Activated CD4-positive, alpha-beta T cell treated with anti-CD3 and anti-CD28 coated beads, Interleukin-2, amount 50 U/mL, for 48 hours (primary cell): Measurements from ENCODE around the gene CASP9.

Experiments used
- DNase-seq, 2 experiments: peaks; one replicate each; pipeline ENCODE4 v3.0.0-alpha.2; 2020

The CASP9 gene

GRCh38 chr1:15524021-15524282 lies at the start of gene CASP9:
Gene CASP9 (minus strand): TSS chr1:15524215. CDS start chr1:15524200, 15 bp downstream.
- DNase-seq = no peak

- no peak for DNase-seq
Measured at GRCh38 chr1:15573477-15573876, 49.5 kb upstream of the CASP9 start.

- DNase-seq = no peak
Measured at GRCh38 chr1:15571266-15571665, 47.3 kb upstream of the CASP9 start.

GRCh38 chr1:15570861-15571260 lies 46.8 kb upstream of the CASP9 start:
- DNase-seq = no peak

GRCh38 chr1:15568387-15569073 lies 44.5 kb upstream of the CASP9 start:
- DNase-seq = no peak

DNA sequence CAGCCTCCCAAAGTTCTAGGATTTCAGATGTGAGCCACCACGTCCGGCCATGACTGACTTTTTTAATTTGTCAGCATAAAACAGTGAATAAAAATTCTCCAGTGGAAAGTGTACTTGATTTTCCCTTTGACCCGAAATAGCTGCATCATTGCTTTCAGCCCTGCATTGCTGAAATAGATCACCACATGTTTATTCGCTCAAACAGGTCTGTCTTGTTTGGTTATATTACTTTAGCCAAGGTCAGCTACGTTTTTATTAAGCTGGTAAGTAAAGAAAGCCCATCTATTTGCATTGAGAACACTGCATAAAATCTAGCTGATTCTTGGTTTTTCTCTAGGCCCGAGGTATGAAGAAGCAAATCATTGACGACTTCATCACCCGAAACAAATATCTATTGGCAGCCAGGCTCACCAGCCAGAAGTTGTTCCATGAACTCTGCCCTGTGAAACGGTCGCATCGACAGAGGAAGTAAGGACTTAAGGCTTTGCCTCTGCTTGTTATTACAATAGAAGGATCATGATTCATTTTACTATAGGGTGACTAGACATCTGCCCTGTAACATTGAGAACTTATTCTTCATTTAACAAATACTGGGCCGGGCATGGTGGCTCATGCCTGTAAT lies 35.3 kb upstream of the CASP9 start:
- no peak for DNase-seq

DNA sequence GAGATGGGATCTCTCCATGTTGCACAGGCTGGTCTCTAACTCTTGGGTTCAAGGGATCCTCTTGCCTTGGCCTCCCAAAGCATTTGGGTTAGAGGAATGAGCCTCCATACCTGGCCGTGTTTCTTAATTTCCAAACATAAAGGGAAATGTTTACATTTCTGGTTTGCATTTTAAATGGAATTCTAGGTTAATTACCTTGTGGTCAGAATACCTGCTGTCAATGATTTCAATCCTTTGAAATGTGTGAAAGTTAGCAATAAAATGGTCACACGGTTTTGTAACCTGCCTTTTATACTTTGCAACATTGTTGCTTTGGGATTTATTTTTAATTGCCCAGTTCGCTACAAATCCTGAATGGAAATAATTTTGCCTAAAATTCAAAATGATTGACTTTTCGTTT lies 34.5 kb upstream of the CASP9 start:
- no peak for DNase-seq

DNA sequence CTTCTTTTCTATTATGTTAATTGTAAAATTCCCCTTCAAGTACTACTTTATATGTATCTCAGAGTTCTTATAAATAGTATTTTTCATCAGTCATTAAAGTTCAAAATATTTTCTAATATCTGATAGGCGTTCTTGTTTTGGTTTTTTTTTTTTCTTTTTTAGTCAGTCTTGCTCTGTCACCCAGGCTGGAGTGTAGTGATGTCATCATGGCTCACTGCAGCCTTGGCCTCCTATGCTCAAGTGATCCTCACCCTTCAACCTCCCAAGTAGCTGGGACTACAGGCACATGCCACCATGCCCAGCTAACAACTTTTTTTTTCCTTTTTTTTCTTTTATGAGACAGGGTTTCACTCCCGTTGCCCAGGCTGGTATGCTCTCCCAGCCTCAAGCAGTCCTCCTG lies 33.6 kb upstream of the CASP9 start:
- DNase-seq = no peak

DNA sequence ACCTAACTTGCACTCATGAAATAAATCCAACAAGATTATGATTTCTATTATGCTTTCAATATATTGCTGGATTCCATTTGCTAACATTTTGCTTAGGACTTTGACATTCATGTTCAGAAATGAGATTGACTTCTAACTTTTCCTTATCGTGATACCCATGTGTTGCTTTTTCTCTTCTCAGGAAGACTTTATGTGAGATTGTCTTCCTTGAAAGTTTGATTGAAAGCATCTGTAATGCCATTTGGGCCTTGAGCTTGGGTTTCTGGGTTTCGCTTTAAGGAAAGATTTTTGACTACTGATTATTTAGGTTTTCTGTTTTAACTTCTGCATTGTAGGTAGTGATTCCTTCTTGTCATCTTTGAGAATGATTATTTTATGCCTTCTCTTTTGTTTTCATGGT lies 33.0 kb upstream of the CASP9 start:
- DNase-seq = no peak

DNA sequence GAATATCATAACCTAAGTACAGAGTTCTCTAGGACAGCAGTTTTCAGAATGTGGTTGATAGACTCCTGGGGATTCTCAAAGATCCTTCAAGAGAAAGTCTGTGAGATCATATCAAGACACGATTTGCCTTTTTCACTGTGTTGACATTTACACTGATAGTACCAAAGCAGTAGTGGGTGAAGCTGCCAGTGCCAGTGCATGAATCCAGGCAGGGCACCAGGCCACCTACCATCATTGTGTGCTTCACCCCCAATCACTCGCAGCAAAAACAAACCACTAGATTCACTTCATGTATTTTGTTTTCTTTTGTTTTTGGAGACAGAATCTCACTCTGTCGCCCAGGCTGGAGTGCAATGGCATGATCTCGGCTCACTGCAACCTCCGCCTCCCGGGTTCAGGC lies 26.6 kb upstream of the CASP9 start:
- no peak for DNase-seq

DNA sequence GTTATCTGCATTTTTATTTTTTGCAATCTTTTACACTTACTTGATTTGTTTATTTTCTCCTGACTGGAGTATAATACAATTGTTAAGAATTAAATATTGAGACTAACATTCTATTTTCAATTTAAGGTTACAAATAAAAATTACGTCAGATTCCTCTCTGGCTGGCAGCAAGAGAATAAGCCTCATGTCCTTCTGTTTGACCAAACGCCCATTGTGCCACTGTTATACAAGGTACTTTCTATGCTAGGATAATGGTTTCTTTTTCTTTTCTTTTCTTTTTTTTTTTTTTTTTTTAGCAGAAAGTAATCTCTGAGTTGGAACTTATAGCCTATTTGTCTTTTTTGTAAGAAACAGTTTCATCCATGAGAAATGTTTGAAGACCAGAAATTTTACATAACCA lies 22.6 kb upstream of the CASP9 start:
- DNase-seq = no peak

- DNase-seq = no peak
Measured at GRCh38 chr1:15543589-15544568, 19.9 kb upstream of the CASP9 start.

DNA sequence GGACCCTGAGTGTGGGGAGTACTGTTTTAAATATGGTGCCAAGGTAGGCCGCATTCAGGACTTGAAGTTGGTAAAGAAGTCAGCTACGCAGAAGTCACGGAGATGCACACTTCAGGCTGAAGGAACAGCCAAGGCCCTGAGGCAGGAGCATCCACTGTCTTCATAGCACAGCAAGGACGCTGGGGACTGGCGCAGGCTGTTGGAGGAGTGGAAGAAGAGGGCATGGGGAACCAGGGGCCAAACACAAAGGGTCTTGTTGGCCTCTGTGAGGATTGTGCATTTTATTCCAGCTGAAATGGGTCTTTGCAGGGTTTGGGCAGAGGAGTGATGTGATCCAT lies 19.2 kb upstream of the CASP9 start:
- no peak for DNase-seq

GRCh38 chr1:15542388-15543250 lies 18.6 kb upstream of the CASP9 start:
- DNase-seq = no peak

- DNase-seq = no peak
Measured at GRCh38 chr1:15541231-15541792, 17.3 kb upstream of the CASP9 start.

- no peak for DNase-seq
Measured at GRCh38 chr1:15540186-15540585, 16.2 kb upstream of the CASP9 start.

GRCh38 chr1:15538771-15539170 lies 14.8 kb upstream of the CASP9 start:
- DNase-seq = no peak

- DNase-seq = no peak
Measured at GRCh38 chr1:15531682-15532081, 7.7 kb upstream of the CASP9 start.

GRCh38 chr1:15531003-15531402 lies 7.0 kb upstream of the CASP9 start:
- no peak for DNase-seq

GRCh38 chr1:15526490-15527339 lies 2.7 kb upstream of the CASP9 start, which contains the start of gene DNAJC16:
Gene DNAJC16 (plus strand): TSS chr1:15526848. CDS start chr1:15529106, 2,258 bp downstream.
- peak; percentile 95 to 98 for DNase-seq

DNA sequence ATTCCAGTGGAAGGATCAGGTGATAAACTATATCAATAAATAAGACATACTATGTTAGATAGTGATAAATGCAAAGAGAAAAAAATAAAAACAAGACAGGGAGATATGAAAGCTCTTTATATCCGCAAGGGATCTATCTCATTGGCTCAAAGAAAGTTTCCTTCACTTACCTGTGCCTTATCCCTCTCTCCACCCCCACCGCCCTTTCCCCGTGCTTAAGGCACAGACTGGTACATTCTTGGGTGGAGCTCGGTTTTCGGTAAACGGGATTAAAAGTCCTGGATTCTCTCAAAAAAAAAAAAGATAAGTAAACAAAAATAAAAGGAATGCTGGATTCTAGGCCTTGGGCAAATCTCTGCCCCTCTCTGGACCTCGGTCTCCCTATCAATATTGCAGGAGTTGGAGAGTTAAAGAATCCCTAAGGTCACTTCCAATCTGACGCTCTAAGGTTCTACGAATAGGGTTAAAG lies 2.0 kb upstream of the CASP9 start:
- no peak for DNase-seq
